ENCODE measurements around the gene TCL1B.

DNA sequence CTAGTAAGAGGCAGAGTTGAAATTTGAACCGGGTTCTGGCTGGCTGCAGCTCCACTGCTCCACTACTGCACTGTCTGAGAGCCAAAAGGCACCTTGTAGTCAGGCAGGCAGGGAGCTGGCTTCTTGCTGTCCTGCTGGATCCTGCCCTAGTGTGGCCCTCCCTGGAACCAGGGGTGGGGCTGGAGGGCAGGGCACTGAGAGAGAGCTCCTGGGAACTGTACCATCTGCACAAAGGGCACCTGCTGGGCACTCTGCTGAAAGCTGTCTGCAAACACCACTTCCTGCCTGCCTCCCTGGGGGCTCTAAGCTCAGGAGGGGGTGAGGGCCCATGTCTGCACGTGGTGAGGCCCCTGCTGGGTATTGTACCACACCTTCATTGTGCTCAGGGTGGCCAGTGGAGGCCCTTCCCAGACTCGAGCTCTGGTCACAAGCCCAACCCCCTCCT, 19.0 kb upstream of the TCL1B start:
- TF ChIP-seq, protein P1, sequence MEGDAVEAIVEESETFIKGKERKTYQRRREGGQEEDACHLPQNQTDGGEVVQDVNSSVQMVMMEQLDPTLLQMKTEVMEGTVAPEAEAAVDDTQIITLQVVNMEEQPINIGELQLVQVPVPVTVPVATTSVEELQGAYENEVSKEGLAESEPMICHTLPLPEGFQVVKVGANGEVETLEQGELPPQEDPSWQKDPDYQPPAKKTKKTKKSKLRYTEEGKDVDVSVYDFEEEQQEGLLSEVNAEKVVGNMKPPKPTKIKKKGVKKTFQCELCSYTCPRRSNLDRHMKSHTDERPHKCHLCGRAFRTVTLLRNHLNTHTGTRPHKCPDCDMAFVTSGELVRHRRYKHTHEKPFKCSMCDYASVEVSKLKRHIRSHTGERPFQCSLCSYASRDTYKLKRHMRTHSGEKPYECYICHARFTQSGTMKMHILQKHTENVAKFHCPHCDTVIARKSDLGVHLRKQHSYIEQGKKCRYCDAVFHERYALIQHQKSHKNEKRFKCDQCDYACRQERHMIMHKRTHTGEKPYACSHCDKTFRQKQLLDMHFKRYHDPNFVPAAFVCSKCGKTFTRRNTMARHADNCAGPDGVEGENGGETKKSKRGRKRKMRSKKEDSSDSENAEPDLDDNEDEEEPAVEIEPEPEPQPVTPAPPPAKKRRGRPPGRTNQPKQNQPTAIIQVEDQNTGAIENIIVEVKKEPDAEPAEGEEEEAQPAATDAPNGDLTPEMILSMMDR (IDR thresholded peaks at IDR 0.05), result no peak
- TF ChIP-seq EZH2 (IDR thresholded peaks at IDR 0.05; ENCODE audit: borderline replicate concordance, insufficient read depth, low read depth, low read length, poor library complexity, severe bottlenecking), result no peak

All from B cell (primary cell).